ENCODE data around the gene CFAP141.

CFAP141 gene

GRCh38 chr1:154171880-154172279 lies 34.3 kb downstream of the CFAP141 start:
- no peak for DNase-seq (ENCODE audit: low spot score)

GRCh38 chr1:154171223-154171583 lies 34.9 kb downstream of the CFAP141 start:
- no peak for DNase-seq (ENCODE audit: low spot score)

DNA sequence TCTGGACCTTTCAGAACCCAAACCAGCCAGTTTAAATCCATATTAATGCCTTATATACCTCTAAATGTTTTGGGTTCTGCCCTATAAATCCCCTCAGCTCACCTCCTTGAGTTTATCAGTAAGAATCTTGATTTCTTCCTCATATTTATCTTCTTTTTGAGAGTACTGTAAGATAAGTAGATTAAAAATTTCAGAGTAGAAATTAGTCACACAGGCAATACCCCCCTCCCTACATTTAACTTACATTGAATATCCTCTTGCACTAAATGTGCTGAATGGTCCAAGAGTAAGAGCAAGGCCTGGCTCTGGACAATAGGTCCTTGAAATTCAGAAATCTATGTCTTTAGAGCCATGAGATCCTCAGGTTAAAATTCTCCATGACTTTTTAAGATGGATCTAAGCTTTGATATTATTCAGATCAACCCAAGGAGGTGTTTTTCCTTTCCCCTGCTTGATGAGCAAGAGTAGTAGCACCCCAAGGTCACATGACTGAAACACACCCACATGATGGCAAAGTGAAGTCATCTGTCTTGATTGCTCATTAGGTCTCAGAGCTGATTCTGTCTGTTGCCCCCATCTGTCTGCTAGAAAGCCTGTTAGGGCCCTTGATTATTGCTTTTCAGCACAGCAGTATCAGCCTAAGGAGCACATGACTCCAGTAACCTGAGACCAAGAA lies 35.4 kb downstream of the CFAP141 start:
- peak; percentile 53 for DNase-seq (ENCODE audit: low spot score)

DNA sequence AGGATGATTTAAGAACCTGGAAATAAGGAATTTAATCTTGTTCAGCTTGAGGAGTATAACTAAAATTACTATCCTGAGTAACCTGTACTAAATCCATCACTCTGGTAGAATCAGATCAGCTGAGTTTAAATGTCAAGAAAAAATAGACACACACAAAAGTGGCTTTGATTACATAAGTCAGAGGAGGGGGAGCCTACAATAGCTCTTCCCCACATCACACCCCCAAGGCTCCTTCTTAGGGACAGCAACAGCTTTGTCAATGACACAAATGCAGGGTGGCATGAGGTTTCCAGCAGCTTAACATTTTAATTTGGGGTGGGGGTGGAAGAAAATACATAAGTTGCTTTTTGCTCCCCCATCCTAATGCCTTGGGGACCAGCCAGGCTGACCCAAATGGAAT lies 38.7 kb downstream of the CFAP141 start:
- no peak for DNase-seq (ENCODE audit: low spot score)

GRCh38 chr1:154166207-154166606 lies 39.9 kb downstream of the CFAP141 start:
- no peak for DNase-seq (ENCODE audit: low spot score)

- no peak for DNase-seq (ENCODE audit: low spot score)
These were observed 46.6 kb downstream of the CFAP141 start for GRCh38 chr1:154159554-154159953.

DNA sequence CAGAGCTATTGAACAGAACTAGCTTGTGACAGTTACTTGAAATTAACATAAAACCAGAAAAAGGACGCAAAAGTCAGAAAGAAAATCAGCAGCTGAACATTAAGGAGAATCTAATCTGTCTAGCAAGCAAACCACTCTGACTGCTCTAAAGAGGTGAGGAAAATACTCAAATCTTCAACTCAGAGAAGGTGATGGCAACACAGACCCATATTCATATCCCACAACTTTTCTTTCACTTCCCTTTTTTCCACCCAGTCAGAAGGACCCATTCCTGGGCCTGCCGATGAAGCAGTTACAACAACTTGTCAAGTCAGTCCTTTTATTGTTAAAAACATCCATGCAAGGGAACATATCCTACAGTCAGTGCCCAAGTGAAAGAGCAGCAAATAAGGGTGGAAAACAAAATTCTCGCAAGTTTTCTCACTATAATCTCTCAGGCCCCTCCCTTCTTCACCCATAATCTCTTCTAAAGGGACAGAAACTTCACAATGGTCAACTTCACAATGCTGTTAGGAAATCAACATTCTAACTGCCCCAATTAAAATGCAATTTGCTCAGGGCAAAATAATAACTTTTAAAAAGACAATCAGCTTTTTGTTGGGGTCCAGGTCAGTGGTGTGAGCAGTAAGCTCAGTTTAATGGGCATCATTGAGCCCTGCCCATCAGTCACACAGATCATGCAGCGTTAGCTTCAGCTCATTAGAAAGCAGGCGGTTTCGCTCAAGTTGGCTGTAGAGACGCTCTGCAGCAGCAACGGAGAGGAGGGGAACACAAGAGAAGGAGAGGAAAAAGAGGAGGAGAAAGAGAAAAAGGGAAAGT lies 47.6 kb downstream of the CFAP141 start:
- no peak for DNase-seq (ENCODE audit: low spot score)

DNA sequence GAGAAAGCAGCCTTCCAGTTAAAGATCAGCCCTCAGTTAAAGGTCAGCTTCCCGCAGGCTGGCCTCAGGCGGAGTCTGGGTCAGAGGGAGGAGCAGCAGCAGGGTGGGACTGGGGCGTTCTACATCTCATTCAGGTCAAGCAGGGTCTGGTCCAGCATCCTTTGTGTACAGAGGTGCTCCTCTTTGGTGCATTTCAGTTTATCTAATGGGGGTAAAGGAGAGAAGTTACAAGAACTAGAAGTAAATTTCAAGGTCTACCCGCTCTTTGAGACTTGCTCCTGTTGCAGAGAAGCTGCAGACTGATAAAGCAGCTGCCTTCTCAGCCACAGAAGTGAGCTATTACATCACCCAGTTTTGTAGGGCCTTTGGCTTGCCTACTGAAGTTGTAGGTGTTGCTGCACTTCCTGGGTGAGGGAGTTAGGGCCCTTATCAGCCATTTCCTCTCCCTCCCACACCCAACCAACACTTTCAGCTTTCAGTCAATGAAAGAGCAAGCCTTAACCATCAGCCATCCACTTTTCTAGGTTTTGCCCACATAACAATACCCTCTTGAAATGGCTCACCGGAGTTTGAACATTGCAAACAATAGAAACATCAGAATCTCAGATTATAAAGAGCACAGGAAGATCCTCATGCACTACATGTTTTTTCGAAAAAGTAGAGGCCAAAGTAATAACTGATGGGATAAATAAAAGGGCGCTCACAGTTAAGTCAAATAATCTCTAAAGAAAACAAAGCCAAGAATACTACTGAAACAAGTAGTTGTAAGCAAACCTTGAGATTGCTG lies 48.4 kb downstream of the CFAP141 start:
- DNase-seq (ENCODE audit: low spot score): peak; percentile 87

DNA sequence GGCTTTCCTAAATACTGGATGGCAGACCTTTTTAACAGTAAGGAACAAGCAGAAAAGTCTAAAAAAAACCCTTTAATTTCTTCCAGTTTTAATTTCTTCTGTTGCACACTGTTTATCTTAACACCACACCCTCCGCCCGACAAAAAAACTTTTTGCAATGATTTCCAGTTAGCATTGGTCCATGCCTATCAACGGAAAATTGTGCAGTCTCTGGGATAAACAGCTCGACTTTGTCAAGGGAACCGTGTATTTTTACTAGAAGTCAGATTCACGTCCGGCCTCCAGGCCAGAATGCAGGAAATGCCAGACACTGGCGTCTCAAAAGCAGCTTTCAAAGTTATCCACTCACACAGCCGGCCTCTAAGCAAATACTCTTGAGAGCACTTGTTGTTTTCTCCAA lies 50.9 kb downstream of the CFAP141 start:
- DNase-seq (ENCODE audit: low spot score): no peak

DNA sequence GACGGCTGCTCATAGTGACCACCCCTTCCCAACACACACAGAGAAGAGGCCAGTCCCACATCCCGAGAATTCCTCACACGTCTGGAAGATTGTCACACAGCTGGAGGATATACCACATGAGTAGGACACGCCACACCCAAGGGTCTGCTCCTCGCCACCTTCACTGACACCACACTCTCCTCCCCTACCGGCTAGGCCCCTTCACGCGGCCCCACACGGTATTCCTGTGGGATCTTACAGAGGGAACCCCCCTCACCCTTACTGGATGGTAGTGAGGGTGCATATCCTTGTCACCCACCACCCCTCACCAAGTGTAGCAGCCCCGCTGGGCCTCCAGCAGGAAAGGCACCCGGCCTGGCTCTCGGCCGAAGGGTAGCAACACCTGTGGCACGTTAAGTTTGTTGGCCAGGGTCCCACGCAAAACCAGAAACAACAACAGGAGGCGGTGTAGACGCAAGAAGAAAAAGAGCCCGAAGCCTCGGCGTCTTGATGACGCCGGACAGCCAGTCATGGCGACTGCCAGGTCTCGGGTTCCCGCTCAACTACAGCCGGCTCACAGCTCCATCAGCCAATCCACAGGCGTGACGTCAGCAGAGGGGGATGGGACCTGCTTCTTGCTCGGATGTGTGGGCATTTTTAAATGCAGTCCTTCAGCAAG lies 51.5 kb downstream of the CFAP141 start, which contains the start of gene NUP210L:
NUP210L (minus strand) TSS at position 540 of the 658 bp plus-strand sequence.
- DNase-seq (ENCODE audit: low spot score): no peak

GRCh38 chr1:154154053-154154452 lies 52.1 kb downstream of the CFAP141 start:
- DNase-seq (ENCODE audit: low spot score): no peak

- no peak for DNase-seq (ENCODE audit: low spot score)
These were observed 54.8 kb downstream of the CFAP141 start for GRCh38 chr1:154151311-154151710.

Data from CD4-positive, alpha-beta T cell treated with Interleukin-2 at 100 ng/mL for 4 hours (primary cell).